ENCODE measurements around the gene MAP3K5. TPM values are rescaled to one million over a fixed set of nuclear protein-coding genes. Genes with fewer than 3 reads are reported as not detected.

The MAP3K5 gene
- total and polyA plus RNA-seq, 2 donors (not counting 1 experiment from before 2014, with no cell fraction given), result 10.9 to 62.6 TPM

DNA sequence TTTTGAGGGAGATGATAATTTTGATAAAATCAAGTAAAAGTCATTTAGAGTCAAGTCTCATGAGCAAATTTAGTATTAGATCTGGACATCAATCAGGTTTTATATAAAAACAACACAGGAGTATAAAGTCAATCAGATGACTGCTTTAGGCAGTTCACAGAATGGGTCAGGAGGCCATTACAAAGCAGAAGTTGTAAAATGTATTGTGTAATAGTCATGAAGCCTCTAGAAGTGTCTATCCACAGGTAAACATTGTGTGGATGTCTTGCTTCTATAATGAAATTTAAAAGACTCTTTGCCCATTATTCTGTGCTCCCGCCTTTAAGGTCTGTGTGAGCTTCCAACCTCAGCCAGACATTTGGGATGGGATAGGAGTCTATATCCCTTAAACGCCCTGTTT is 270.9 kb downstream of the MAP3K5 start:
- no peak for TF ChIP-seq EZH2 (IDR thresholded peaks at IDR 0.05; ENCODE audit: low read length, missing control alignments)
- TF ChIP-seq, protein P1, sequence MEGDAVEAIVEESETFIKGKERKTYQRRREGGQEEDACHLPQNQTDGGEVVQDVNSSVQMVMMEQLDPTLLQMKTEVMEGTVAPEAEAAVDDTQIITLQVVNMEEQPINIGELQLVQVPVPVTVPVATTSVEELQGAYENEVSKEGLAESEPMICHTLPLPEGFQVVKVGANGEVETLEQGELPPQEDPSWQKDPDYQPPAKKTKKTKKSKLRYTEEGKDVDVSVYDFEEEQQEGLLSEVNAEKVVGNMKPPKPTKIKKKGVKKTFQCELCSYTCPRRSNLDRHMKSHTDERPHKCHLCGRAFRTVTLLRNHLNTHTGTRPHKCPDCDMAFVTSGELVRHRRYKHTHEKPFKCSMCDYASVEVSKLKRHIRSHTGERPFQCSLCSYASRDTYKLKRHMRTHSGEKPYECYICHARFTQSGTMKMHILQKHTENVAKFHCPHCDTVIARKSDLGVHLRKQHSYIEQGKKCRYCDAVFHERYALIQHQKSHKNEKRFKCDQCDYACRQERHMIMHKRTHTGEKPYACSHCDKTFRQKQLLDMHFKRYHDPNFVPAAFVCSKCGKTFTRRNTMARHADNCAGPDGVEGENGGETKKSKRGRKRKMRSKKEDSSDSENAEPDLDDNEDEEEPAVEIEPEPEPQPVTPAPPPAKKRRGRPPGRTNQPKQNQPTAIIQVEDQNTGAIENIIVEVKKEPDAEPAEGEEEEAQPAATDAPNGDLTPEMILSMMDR (conservative IDR thresholded peaks at IDR 0.05 in 1 of 2, IDR thresholded peaks at IDR 0.05 in 1 of 2; ENCODE audit: low read depth in 1 of 2, low read length in 2 of 2), result no peak
- Histone ChIP-seq H3K36me3 (ENCODE audit: control insufficient read depth, insufficient read depth, low read length) (no peaks in the 10 kb centered on the region), H3K4me2 (ENCODE audit: extremely low read depth, insufficient read depth, low read length) (no peak overlapping the region), H3K4me1 (ENCODE audit: control insufficient read depth, extremely low read depth, insufficient read depth, low read length) (no peaks in the 10 kb centered on the region), H3K27ac (ENCODE audit: insufficient read depth, low read length) (no peak overlapping the region), H3K79me2 (ENCODE audit: control insufficient read depth, insufficient read depth, low read length) (no peaks in the 10 kb centered on the region), H2AFZ (ENCODE audit: low read length) (no peak overlapping the region), H3K9me3 (ENCODE audit: control insufficient read depth, insufficient read depth, low read depth, low read length) (no peaks in the 10 kb centered on the region), H4K20me1 (ENCODE audit: control insufficient read depth, extremely low read depth, insufficient read depth, low read length) (no peaks in the 10 kb centered on the region), H3K27me3 (ENCODE audit: control insufficient read depth, insufficient read depth, low read length) (no peaks in the 10 kb centered on the region), H3K9ac (ENCODE audit: insufficient read depth, low read length) (no peak overlapping the region), H3K4me3 (replicated peaks in 1 of 4; ENCODE audit: control extremely low read depth in 1 of 4, insufficient read depth in 1 of 4, low read depth in 3 of 4, low read length in 4 of 4) (no peak overlapping the region)
- no peak for DNase-seq (ENCODE audit: low read depth in 2 of 2)

DNA sequence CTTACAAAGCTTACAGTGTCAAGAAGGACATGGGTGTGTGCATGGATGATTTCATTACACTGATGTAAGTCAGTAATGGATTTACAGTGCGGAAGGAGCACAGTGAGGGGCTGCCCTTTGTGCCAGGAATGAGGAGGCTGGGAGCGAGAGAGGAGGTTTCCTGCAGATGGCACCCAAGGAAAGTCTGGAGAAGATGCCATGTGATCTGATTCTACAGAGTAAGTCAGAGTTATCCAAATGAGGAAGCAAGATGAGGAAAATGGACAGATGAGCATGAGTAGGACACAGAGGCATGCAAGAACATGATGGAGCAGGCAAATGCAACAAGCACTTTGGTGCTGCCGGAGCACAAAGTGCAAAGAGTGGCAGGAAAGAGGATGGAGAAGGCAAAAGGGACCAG is 271.8 kb downstream of the MAP3K5 start:
- TF ChIP-seq EZH2 (IDR thresholded peaks at IDR 0.05; ENCODE audit: low read length, missing control alignments), result no peak
- TF ChIP-seq, protein P1 (conservative IDR thresholded peaks at IDR 0.05 in 1 of 2, IDR thresholded peaks at IDR 0.05 in 1 of 2; ENCODE audit: low read depth in 1 of 2, low read length in 2 of 2), result no peak
- H3K9ac ChIP-seq (ENCODE audit: insufficient read depth, low read length), result no peak overlapping the region
- no peak overlapping the region for H3K27ac ChIP-seq (ENCODE audit: insufficient read depth, low read length)
- no peaks in the 10 kb centered on the region for H4K20me1 ChIP-seq (ENCODE audit: control insufficient read depth, extremely low read depth, insufficient read depth, low read length)
- H3K27me3 ChIP-seq (ENCODE audit: control insufficient read depth, insufficient read depth, low read length), result no peaks in the 10 kb centered on the region
- no peaks in the 10 kb centered on the region for H3K4me1 ChIP-seq (ENCODE audit: control insufficient read depth, extremely low read depth, insufficient read depth, low read length)
- H2AFZ ChIP-seq (ENCODE audit: low read length), result no peak overlapping the region
- no peak for DNase-seq (ENCODE audit: low read depth in 2 of 2)
- H3K9me3 ChIP-seq (ENCODE audit: control insufficient read depth, insufficient read depth, low read depth, low read length), result no peaks in the 10 kb centered on the region
- H3K4me2 ChIP-seq (ENCODE audit: extremely low read depth, insufficient read depth, low read length), result no peak overlapping the region
- H3K79me2 ChIP-seq (ENCODE audit: control insufficient read depth, insufficient read depth, low read length), result no peaks in the 10 kb centered on the region
- H3K4me3 ChIP-seq (replicated peaks in 1 of 4; ENCODE audit: control extremely low read depth in 1 of 4, insufficient read depth in 1 of 4, low read depth in 3 of 4, low read length in 4 of 4), result no peak overlapping the region
- no peaks in the 10 kb centered on the region for H3K36me3 ChIP-seq (ENCODE audit: control insufficient read depth, insufficient read depth, low read length)

DNA sequence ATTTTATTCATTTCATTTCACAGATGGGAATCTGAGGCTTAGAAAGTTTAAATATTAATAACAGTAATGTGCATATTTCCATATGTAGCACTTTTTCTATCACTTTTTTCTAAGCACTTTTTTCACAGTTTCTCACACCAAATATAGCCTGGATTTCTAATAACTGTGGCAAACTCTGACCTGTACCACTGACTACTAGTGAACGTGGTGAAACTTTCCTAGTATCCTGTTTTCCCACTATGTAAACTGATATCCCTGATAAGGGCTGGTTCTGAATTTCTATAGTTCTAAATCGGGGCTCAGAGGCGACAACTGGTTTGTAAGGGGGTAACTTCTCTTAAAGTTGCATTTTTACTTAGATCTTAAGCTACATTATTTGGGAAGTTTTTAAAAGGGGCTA is 274.7 kb downstream of the MAP3K5 start:
- H3K27ac ChIP-seq (ENCODE audit: insufficient read depth, low read length), result no peak overlapping the region
- no peak overlapping the region for H3K9ac ChIP-seq (ENCODE audit: insufficient read depth, low read length)
- H3K79me2 ChIP-seq (ENCODE audit: control insufficient read depth, insufficient read depth, low read length), result no peaks in the 10 kb centered on the region
- H3K27me3 ChIP-seq (ENCODE audit: control insufficient read depth, insufficient read depth, low read length), result no peaks in the 10 kb centered on the region
- no peak for DNase-seq (ENCODE audit: low read depth in 2 of 2)
- no peaks in the 10 kb centered on the region for H3K36me3 ChIP-seq (ENCODE audit: control insufficient read depth, insufficient read depth, low read length)
- H3K4me3 ChIP-seq (replicated peaks in 1 of 4; ENCODE audit: control extremely low read depth in 1 of 4, insufficient read depth in 1 of 4, low read depth in 3 of 4, low read length in 4 of 4), result no peak overlapping the region
- H3K4me2 ChIP-seq (ENCODE audit: extremely low read depth, insufficient read depth, low read length), result no peak overlapping the region
- H3K9me3 ChIP-seq (ENCODE audit: control insufficient read depth, insufficient read depth, low read depth, low read length), result no peaks in the 10 kb centered on the region
- TF ChIP-seq EZH2 (IDR thresholded peaks at IDR 0.05; ENCODE audit: low read length, missing control alignments), result no peak
- TF ChIP-seq, protein P1 (conservative IDR thresholded peaks at IDR 0.05 in 1 of 2, IDR thresholded peaks at IDR 0.05 in 1 of 2; ENCODE audit: low read depth in 1 of 2, low read length in 2 of 2), result no peak
- H4K20me1 ChIP-seq (ENCODE audit: control insufficient read depth, extremely low read depth, insufficient read depth, low read length), result no peaks in the 10 kb centered on the region
- no peak overlapping the region for H2AFZ ChIP-seq (ENCODE audit: low read length)
- no peaks in the 10 kb centered on the region for H3K4me1 ChIP-seq (ENCODE audit: control insufficient read depth, extremely low read depth, insufficient read depth, low read length)
